ENCODE results near the gene SLC1A2. TPM values are rescaled to one million over a fixed set of nuclear protein-coding genes. Genes with fewer than 3 reads are reported as not detected.
"Not testable (repeated sequence)": the region's sequence is repeated elsewhere in the genome, so short reads cannot be mapped to it uniquely, and the experiment has no call there.

The SLC1A2 gene
- polyA plus RNA-seq, 1 donor, result 0.47 TPM

DNA sequence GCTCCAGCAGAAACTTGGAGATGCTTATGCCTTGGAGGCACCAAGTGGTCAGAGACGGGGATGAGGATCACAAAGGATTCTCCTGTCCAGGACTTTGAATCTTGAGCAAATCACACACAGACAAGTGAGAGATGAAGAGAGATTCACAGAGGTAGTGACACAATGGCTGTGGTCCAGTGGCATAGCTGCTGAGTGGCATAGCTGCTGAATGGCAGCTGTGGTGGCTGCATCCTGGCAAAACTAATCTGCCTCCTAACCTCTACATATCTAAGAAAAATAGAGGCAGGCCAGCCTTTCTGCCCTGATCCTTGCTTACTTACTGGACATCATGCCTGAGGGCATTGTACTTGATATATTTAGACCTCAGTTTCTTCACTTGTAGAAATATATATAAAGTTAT, 177.8 kb downstream of the SLC1A2 start:
- no peak for DNase-seq

GRCh38 chr11:35241083-35241482, 178.3 kb downstream of the SLC1A2 start:
- DNase-seq, result no peak

GRCh38 chr11:35239471-35240075, 179.8 kb downstream of the SLC1A2 start:
- no peak for DNase-seq

GRCh38 chr11:35238882-35239281, 180.5 kb downstream of the SLC1A2 start:
- DNase-seq, result no peak

GRCh38 chr11:35237860-35238715, 181.3 kb downstream of the SLC1A2 start:
- no peak for DNase-seq

DNA sequence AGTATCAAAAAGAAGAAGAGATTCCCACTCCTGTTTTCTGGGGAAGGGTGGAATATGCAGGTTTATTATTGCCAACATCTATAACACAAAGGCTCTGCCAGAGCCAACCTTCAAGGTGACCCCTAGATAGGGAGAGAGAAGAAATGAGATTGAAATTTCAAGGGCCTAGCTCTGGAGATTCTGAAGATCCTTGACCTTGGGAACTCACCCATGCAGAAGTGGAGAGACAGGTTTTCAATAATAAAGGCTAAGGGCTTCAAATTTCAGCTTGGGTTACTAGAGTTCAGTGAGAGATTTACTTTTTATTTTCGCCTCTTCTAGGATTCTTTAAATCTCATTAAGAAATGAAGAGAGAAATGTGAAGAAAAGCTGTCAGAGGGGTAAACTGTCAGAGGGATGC, 182.0 kb downstream of the SLC1A2 start:
- no peak for DNase-seq

GRCh38 chr11:35236667-35237003, 182.7 kb downstream of the SLC1A2 start:
- no peak for DNase-seq

GRCh38 chr11:35235936-35236666, 183.3 kb downstream of the SLC1A2 start:
- no peak for DNase-seq

DNA sequence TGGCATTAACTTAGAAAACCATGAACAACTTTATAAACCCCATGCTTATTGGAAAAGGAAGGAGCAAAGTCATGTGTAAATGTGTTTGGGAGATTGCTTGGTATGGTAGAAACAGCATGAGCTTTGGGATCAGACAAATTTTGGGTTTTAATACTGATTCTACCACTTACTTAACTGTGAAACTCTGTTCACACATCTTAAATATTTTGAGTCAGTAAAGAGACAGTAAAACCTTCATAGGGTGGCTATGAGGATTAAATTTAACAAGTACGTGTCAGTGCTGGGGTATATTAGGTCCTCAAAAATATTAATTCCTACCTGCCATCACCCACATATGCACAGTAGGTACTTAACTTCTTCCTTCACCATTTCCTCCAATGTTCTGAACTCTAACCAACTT, 183.9 kb downstream of the SLC1A2 start:
- DNase-seq, result no peak

DNA sequence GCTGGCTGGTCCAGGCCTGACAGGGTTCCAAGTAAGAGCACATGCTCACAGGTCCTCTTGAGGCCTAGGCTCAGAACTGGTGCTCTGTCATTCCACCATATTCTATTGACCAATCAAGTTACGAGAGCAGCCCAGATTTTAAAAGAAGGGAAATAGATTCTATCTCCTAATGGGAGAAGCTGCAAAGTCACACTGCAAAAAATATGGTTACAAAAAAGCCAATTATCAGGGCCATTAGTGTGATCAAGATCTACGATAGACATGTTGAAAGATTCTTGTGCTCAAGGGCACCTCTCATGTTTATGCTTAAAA, 184.2 kb downstream of the SLC1A2 start:
- no peak for DNase-seq

DNA sequence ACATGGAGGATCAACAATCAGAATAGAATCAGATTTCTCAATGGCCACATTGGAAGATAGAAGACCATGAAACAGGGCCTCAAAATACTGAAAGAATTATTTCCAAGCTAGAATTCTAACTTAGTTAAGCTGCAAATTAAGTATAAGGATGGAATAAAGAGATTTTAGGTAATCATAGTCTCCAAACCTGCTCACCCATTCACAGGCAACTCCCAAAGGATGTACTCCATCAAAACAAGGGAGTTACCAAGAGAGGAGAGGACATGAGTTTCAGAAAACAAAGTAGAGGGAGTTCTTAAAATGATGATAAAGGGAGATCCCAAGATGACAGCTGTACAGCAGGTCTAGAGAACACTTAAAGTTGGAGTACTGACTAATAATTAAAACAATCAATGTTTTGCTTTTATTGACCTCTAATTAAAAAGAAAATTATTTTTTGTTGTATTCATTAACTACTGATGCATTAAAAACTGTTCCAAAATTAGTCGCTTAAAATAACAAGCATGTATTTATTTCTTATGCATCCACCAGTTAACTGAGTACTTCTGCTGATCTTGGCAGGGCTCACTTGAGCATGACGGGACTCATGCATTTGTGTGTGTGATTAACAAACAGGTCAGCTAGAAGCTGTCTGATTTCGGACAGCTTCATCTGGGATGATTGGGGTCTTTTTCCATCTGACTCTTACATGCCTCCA, 184.8 kb downstream of the SLC1A2 start:
- DNase-seq, result no peak

GRCh38 chr11:35233518-35233917, 185.8 kb downstream of the SLC1A2 start:
- DNase-seq, result no peak

GRCh38 chr11:35232891-35233330, 186.4 kb downstream of the SLC1A2 start:
- no peak for DNase-seq

GRCh38 chr11:35231076-35231860, 188.1 kb downstream of the SLC1A2 start:
- DNase-seq, result no peak

- no peak for DNase-seq
Measured at GRCh38 chr11:35230388-35230787, 189.0 kb downstream of the SLC1A2 start.

DNA sequence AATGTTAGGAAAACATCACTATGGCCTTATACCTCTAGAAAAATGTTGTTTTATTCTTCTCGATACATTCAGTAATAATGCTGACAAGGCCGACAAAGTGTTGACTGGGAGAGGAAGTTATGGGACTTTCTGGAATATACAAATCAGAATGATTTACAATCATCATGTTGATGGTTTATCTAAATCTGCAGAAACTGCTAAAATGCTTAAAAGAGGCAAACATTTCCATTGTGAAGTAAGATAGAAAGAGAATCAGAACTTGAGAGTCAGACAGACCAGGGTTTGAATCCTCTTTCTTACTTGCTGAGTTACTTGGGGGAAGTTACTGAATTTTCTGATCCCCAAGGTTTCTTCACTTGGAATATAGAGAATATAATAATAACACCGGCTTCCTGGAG, 191.0 kb downstream of the SLC1A2 start:
- no peak for DNase-seq

DNA sequence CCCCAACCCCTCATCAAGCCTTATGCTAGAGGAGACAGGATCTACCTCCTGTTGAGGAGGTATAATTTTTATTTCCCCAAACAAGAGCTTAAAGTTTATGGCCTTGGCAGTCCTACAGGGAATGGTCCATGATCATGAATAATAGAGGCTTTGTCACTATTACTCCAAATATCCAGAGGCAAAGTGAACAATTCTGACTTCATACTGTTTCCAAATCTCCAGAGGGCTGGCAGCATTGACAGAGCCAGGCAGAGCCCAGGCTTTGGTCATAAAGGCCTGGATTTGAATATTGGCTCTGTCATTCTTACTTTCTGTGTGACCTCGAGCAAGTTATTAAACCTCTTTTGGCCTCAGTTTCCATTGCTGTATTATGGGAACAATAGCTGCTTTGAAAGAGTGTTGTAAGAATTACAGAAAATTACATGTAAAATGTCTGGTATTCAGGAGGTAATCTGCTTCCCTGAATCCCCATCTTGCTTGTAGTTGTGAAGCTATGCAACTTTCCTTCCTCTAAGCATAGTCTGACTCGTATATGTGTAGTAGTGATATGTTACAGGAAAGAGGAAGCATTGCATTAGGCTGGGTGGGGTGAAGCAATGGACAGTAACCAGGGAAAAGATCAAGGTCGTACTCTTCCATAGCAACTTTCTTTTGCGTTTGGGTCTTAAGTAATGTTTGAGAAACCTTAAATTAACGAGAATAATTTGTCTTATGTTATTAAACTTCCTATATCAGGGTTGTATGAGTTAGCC, 191.6 kb downstream of the SLC1A2 start:
- no peak for DNase-seq

DNA sequence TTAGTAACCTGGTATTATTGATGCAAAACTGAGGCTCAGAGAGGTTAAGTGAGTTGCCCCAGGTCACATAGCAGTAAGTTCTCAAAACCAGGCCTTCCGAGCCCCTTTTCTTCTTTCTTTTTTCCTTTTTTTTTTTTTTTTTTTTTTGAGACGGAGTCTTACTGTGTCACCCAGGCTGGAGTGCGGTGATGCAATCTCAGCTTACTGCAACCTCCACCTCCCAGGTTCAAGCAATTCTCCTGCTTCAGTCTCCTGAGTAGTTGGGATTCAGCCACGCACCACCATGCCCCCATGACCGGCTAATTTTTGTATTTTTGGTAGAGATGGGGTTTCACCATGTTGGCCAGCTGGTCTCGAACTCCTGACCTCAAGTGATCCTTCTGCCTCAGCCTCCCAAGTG, 192.6 kb downstream of the SLC1A2 start:
- DNase-seq, result not testable (repeated sequence)

DNA sequence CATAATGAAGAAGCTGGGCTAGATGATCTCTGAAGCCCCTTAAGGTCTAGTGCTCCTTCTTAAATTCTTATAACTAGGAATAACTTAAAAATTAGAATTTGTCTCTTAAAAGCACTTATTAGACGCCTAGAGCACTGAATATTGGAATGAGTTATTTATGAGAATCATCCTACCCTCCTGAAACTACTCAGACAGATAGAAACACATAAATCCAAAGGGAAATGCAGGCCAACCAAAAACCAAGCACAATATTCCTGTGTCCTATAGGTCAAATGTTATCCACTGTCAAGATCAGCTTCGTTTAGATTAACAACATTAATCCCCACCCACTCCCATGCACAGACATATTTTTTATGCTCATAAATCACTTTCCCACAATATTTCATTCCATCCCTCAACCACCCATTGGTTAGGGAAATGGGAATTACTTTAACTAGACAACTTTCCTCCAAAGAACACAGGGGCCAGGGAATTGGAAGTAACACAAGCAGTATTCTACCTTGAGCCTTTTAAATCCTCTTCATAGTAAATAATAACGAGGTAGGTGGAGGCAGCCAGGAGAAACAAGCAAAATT, 193.3 kb downstream of the SLC1A2 start:
- no peak for DNase-seq

DNA sequence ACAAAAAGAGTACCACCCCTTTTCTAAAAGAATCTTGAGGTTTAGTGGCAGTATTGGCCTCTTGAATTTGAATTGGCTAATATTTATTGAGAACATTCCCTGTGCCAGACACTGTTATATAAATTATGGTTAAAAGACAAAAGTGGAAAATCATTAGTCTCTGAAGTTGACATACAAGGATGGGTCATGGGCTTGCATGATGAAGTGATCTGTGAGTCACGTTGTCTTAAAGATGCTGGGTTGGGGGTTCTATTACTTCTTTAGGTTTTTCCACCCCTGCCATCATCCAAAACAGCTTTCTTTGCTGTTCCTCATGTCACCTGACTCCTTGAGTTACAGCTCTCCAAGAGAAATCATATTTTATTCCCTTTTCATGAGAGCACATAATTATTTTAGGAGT, 195.4 kb downstream of the SLC1A2 start:
- DNase-seq, result no peak

- peak; percentile 66 for DNase-seq
Measured at GRCh38 chr11:35223371-35223796, 196.0 kb downstream of the SLC1A2 start.

All from left kidney (tissue), 2 donors.